Measurements from ENCODE around the gene PRRT2. TPM values are rescaled to one million over a fixed set of nuclear protein-coding genes. Genes with fewer than 3 reads are reported as not detected.
"Not testable (repeated sequence)": the region's sequence is repeated elsewhere in the genome, so short reads cannot be mapped to it uniquely, and the experiment has no call there.

The PRRT2 gene
- total RNA-seq, 2 experiments from 2014 or later: 0.85 to 1.1 TPM

DNA sequence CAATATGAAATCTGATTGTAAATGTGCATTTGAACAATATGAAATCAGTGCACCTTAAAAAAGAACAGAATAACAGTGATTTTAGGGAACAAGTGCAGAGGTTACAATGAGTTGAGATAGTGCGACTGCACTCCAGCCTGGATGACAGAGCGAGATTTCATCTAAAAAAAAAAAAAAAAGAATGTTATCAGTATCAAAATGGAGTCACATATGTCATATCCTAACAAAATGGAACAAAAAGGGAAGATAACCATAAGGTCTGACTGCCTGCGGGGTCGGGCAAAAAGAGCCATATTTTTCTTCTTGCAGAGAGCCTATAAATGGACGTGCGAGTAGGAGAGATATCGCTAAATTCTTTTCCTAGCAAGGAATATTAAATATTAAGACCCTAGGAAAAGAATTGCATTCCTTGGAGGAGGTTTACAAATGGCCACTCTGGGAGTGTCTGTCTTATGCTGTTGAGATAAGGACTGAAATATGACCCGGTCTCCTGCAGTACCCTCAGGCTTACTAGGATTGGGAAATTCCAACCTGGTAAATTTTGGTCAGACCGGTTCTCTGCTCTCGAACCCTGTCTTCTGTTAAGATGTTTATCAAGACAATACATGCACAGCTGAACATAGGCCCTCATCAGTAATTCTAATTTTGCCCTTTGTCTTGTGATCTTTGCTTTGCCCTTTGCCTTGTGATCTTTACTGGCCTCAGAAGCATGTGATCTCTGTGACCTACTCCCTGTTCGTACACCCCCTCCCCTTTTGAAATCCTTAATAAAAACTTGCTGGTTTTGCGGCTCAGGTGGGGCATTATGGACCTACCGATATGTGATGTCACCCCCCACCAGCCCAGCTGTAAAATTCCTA lies 28.7 kb upstream of the PRRT2 start:
- CTCF ChIA-PET: interaction anchor here (1.2 to 10.5 kb wide), 5 partner anchors 9 to 82 kb away, joined by 3 to 104 read pairs (median 15); no protein-coding TSS in a partner anchor
- H3K36me3 Mint-ChIP-seq: not testable (repeated sequence)

DNA sequence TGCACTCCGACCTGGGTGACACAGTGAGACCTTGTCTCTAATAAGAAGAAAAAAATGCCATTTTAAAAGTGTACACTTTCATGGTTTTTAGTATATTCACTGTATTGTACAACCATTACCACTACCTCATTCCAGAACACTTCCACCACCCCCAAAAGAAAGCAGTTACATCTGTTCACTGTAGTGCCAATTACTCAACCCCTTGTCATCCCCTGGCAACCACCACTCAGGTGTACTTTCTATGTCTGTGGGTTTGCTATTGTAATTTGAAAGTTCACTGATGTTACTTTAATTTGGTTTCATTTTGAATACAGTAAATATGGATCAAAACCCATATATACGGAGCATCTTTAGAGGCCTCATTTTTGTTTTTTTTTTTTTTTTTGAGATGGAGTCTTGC lies 27.8 kb upstream of the PRRT2 start:
- no peak overlapping the region for H3K4me3 Mint-ChIP-seq
- H3K4me1 Mint-ChIP-seq: peaks cover 22% of the 10 kb centered on the region
- H3K27ac Mint-ChIP-seq: peak overlapping the region; percentile 21
- CTCF ChIA-PET: interaction anchor here (0.8 to 10.5 kb wide), 22 partner anchors 7 to 105 kb away, joined by 3 to 104 read pairs (median 8); partner anchors contain the start of genes MVP, PAGR1, QPRT and ZG16
- no peaks in the 10 kb centered on the region for H3K9me3 Mint-ChIP-seq (ENCODE audit: low read depth)
- peak; percentile 31 for ATAC-seq
- H3K36me3 Mint-ChIP-seq: no peaks in the 10 kb centered on the region
- DNase-seq: no peak
- H3K27me3 Mint-ChIP-seq: peaks cover 10% of the 10 kb centered on the region

More for the DNA sequence above, 28.7 kb upstream of the PRRT2 start:
- H3K4me1 Mint-ChIP-seq: peaks cover 20% of the 10 kb centered on the region
- H3K27ac Mint-ChIP-seq; DNase-seq; ATAC-seq; H3K4me3 Mint-ChIP-seq; H3K9me3 Mint-ChIP-seq (ENCODE audit: low read depth): not testable (repeated sequence)
- H3K27me3 Mint-ChIP-seq: peaks cover 13% of the 10 kb centered on the region

DNA sequence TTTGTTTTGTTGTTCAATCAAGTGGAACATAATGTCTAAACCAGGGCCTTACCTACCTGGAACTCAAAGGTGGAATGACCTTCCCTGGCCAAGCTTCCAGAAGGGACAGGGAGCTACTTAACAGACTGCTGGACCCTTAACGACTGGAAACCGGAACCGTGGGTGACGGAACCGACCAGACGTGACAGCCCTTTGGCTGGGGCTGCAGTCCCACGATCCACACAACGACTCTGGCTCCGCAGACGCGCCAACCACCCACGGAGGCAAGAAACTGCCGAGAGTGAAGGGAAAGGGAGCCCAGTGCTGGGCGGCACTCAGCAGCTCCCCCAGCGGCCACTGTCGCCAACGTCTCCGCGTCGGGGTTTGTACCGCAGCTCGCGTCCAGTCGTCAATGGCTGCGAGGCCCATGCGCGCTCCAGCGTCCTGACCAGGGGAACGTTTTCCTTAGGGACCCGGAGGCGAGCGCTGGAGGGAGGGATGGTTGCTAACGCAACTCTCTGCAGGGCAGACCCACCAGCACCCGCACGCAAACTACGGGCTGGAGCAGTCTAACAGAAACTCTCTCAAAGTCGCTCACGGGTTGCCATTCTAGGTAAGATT lies 27.0 kb upstream of the PRRT2 start:
- Mint-ChIP-seq H3K9me3 (ENCODE audit: low read depth) (no peaks in the 10 kb centered on the region), H3K27ac (peak overlapping the region; percentile 73), H3K4me3 (peak overlapping the region; percentile 55), H3K27me3 (peaks cover 7% of the 10 kb centered on the region), H3K4me1 (peaks cover 26% of the 10 kb centered on the region), H3K36me3 (no peaks in the 10 kb centered on the region)
- ATAC-seq (peak; percentile 94), DNase-seq (peak; percentile 84)
- CTCF ChIA-PET: interaction anchor here (0.6 to 10.5 kb wide), 34 partner anchors 8 to 270 kb away, joined by 3 to 104 read pairs (median 4); partner anchors contain the start of genes C16orf54, CDIPT, HIRIP3 and INO80E

DNA sequence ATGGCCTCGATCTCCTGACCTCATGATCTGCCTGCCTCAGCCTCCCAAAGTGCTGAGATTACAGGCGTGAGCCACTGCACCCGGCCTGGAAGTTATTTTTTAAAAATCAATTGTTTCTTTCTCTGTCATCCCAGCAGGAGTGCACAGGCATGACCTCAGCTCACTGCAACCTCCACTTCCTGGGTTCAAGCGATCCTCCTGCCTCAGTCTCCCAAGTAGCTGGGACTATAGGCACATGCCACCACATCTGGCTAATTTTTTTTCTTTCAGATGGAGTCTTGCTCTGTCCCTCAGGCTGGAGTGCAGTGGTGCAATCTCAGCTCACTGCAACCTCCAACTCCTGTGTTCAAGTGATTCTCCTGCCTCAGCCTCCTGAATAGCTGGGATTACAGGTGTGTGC lies 24.8 kb upstream of the PRRT2 start:
- peaks cover 35% of the 10 kb centered on the region for H3K4me1 Mint-ChIP-seq
- H3K27ac Mint-ChIP-seq; H3K27me3 Mint-ChIP-seq; H3K36me3 Mint-ChIP-seq; DNase-seq; H3K9me3 Mint-ChIP-seq (ENCODE audit: low read depth); ATAC-seq; H3K4me3 Mint-ChIP-seq: not testable (repeated sequence)
- CTCF ChIA-PET: interaction anchor here (2.7 to 10.5 kb wide), 3 partner anchors 32 to 86 kb away, joined by 10 to 104 read pairs (median 24); partner anchors contain the start of gene C16orf54

DNA sequence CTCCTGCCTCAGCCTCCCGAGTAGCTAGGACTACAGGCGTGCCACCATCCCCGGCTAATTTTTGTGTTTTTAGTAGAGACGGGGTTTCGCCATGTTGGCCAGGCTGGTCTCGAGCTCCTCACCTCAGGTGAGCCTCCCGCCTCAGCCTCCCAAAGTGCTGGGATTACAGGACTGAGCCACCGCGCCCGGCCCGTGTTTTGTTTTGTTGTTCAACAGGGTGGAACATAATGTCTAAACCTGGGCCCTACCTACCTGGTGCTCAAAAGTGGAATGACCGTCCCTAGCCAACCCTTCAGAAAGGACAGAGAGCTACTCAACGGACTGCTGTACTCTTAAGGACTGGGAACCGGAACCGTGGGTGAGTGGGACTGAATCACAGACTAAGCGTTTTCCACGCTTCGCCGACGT lies 22.2 kb upstream of the PRRT2 start:
- peak overlapping the region; percentile 96 for H3K27ac Mint-ChIP-seq
- H3K4me1 Mint-ChIP-seq: peaks cover 46% of the 10 kb centered on the region
- peaks cover 24% of the 10 kb centered on the region for H3K36me3 Mint-ChIP-seq
- DNase-seq: no peak
- no peaks in the 10 kb centered on the region for H3K9me3 Mint-ChIP-seq (ENCODE audit: low read depth)
- CTCF ChIA-PET: interaction anchor here (0.6 to 10.5 kb wide), 27 partner anchors 9 to 110 kb away, joined by 3 to 104 read pairs (median 5); partner anchors contain the start of genes C16orf54, MAZ, MVP and PAGR1
- H3K4me3 Mint-ChIP-seq: peak overlapping the region; percentile 96
- ATAC-seq: no peak
- H3K27me3 Mint-ChIP-seq: no peaks in the 10 kb centered on the region

DNA sequence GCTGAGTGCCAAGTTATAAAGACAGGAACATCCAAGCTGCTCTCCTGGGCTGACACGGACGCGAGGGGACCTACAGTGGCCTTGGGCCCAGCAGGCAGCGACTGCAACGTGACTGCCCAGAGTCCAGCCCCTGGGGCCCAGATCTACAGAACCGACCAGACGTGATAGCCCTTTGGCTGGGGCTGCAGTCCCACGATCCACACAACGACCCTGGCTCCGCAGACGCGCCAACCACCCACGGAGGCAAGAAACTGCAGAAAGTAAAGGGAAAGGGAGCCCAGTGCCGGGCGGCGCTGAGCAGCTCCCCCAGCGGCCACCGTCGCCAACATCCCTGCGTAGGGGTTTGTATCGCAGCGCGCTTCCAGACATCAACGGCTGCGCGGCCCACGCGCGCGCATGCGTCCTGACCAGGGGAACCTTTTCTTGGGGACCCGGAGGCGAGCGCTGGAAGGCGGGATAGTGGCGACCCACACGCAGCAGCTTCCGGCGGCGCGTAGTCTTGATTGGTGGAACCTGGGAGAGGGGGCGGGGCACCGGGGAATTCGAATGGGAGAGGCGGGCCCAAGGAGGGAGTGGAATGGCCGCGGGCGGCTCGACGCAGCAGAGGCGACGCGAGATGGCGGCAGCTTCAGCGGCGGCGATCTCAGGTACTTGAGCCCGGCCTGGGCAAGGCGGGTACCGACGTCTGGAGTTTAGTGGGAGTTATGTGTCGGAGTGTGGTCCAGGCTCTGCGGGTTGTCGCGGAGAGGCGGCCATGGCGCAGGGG lies 21.6 kb upstream of the PRRT2 start, which contains the start of gene KIF22:
Gene KIF22, plus strand, starts transcription at position 569 of the 766 bp plus-strand sequence. Its CDS starts 9 bp downstream, at position 578.
- H3K4me1 Mint-ChIP-seq: peaks cover 45% of the 10 kb centered on the region
- no peaks in the 10 kb centered on the region for H3K9me3 Mint-ChIP-seq (ENCODE audit: low read depth)
- CTCF ChIA-PET: interaction anchor here (0.6 to 10.5 kb wide), 31 partner anchors 10 to 110 kb away, joined by 3 to 104 read pairs (median 4); partner anchors contain the start of genes C16orf54, MAZ, MVP and PAGR1
- peak within 1 kb of the TSS; percentile 96 for H3K27ac Mint-ChIP-seq
- peak within 1 kb of the TSS; percentile 96 for H3K4me3 Mint-ChIP-seq
- no peaks in the 10 kb centered on the region for H3K27me3 Mint-ChIP-seq
- H3K36me3 Mint-ChIP-seq: peaks cover 27% of the 10 kb centered on the region
- ATAC-seq: peak; percentile 97
- DNase-seq: peak; percentile 100

DNA sequence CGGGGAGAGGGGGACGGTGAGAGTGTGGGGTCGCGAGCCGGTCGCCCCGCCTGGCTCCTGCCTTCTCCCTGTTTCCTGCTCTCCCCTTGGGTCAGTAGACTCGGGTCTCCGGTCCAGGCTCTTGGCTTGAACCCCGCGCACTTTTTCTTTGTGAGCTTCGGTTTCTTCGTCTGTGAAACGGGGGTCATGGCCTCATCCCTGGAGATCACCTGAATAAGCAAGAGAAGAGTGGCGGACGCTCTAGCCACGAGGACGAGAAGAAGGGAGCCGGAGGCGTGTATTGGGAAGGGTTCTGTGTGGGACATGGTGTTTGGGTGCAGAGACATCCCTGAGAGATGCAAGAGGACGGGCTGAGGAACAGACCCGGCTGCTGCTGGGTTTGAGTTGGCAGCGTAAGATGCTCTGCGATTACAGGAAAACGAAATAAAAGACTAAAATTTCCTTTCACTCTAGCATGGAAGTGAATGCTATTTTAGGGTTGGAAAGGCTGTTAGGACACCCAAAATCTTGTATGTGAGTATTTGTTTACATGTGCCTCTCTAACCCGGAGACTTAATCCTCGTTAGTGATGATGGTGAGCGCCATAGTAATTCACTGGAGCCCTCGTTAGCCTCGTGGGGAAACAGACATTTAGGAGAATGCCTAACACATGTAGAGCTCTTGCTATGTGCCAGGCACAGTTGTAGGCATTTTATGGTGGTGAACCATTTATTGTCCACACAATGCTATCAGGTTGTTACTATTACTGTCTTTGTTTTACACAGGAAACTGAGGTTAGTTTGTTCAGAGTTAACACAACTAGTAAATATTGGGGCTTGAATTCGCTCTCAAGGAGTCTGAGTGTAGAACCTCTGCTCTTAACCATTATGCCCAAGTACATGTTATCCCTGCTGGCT lies 20.8 kb upstream of the PRRT2 start:
- H3K9me3 Mint-ChIP-seq (ENCODE audit: low read depth): no peaks in the 10 kb centered on the region
- no peaks in the 10 kb centered on the region for H3K27me3 Mint-ChIP-seq
- ATAC-seq: no peak

DNA sequence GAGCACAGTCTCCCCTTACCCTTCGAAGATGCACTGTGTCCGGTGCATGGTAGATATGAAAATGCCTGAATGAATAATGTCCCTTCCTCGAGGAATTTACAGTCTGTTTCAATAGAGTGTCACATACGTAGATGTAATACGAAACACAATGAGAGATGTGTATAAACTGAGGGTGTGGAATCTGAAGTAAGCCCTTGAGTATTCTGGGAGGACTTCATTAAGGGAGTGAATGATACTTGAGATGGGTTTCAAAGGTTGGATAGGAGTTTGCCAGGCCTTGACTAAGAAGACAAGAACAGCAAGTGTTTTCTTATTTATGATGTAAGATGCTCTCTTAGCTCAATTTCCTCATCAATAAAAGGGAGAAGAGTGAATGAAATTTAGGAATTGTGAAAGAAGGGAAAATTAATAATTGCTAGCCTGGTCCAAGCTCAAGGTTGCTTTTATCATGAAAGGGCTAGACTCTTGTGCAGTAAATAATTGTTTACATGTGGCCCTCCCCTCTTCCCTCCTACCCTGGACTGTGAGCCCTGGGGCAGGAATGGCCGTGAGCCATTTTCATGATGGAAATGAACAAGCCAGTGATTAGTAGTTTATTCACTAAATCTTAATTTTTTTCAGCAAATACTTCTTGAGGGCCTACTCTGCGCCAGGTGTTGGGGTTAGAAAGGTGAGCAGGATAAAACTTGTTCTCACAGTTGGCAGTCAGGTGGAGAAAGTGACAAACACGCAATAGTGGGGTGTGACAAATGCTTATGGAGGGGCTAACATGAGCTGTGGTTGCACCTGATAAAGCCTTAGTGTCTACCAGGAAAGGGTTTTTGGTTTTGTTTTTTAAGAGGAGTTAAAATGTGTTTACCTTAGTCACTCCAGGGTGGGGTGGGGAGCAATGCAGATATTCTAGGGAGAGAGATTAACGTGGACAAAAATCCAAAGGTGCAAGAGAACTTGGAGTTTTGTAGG lies 19.9 kb upstream of the PRRT2 start:
- CTCF ChIA-PET: interaction anchor here (1.0 to 10.5 kb wide), 4 partner anchors 11 to 91 kb away, joined by 3 to 104 read pairs (median 19); no protein-coding TSS in a partner anchor
- H3K36me3 Mint-ChIP-seq: peaks cover 37% of the 10 kb centered on the region

More for the DNA sequence above, 20.8 kb upstream of the PRRT2 start:
- CTCF ChIA-PET: interaction anchor here (0.6 to 10.5 kb wide), 24 partner anchors 10 to 100 kb away, joined by 3 to 104 read pairs (median 8); partner anchors contain the start of genes C16orf54, MAZ, MVP and PAGR1
- Mint-ChIP-seq H3K4me3 (peak overlapping the region; percentile 96), H3K4me1 (peaks cover 42% of the 10 kb centered on the region), H3K36me3 (peaks cover 29% of the 10 kb centered on the region), H3K27ac (peak overlapping the region; percentile 96)
- no peak for DNase-seq

DNA sequence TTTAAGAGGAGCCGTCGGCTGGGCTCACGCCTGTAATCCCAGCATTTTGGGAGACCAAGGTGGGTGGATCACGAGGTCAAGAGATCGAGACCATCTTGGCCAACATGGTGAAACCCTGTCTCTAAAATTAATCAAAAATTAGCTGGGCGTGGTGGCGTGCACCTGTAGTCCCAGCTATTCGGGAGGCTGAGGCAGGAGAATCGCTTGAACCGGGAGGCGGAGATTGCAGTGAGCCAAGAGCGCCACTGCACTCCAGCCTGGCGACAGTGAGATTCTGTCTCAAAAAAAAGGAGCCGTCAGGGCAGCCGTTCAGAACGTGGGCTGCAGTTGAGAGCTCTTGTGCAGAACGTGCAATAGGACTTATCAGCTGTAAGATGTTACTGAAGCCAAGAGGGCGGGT lies 18.8 kb upstream of the PRRT2 start:
- Mint-ChIP-seq H3K27ac (peak overlapping the region; percentile 69), H3K36me3 (peaks cover 46% of the 10 kb centered on the region), H3K4me1 (peaks cover 42% of the 10 kb centered on the region)
- not testable (repeated sequence) for ATAC-seq; DNase-seq; H3K27me3 Mint-ChIP-seq; H3K9me3 Mint-ChIP-seq (ENCODE audit: low read depth); H3K4me3 Mint-ChIP-seq
- CTCF ChIA-PET: interaction anchor here (1.3 to 10.5 kb wide), 3 partner anchors 11 to 92 kb away, joined by 5 to 104 read pairs (median 8); no protein-coding TSS in a partner anchor

More for the DNA sequence above, 19.9 kb upstream of the PRRT2 start:
- Mint-ChIP-seq H3K27me3 (no peaks in the 10 kb centered on the region), H3K4me3 (peak overlapping the region; percentile 96), H3K9me3 (ENCODE audit: low read depth) (no peaks in the 10 kb centered on the region), H3K4me1 (peaks cover 42% of the 10 kb centered on the region), H3K27ac (peak overlapping the region; percentile 96)
- no peak for ATAC-seq
- no peak for DNase-seq

DNA sequence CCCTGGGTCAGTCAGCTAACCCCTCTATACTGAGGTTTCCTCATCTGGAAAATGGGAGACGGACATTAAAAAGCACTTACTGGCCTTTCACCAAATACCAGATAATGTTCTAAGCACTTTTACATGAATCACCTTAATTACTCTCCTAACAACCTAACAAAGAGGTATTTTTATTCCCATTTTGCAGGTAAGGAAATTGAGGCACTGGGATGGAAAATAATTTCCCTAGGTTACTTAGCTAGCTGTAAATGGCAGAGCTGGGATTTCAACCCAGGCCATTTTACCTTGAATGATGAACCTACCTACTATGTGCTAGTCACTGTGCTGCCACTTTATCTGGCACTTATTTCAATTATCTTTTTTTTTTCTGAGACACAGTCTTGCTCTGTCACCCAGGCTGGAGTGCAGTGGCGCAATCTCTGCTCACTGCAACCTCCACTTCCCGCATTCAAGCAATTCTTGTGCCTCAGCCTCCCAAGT lies 17.7 kb upstream of the PRRT2 start:
- Mint-ChIP-seq H3K4me3 (no peak overlapping the region), H3K4me1 (peaks cover 40% of the 10 kb centered on the region), H3K27ac (peak overlapping the region; percentile 27), H3K9me3 (ENCODE audit: low read depth) (no peaks in the 10 kb centered on the region), H3K27me3 (no peaks in the 10 kb centered on the region), H3K36me3 (peaks cover 55% of the 10 kb centered on the region)
- ATAC-seq (no peak), DNase-seq (no peak)
- CTCF ChIA-PET: interaction anchor here (1.0 to 2.1 kb wide), 6 partner anchors 9 to 93 kb away, joined by 3 to 8 read pairs (median 6); partner anchors contain the start of gene PAGR1

Measured in activated CD8-positive, alpha-beta memory T cell treated with anti-CD3 and anti-CD28 coated beads, Interleukin-2, amount 10 ng/mL, durations not matched to agents 7 days and 5 days (primary cell).